H1 (cell line): Measurements from ENCODE around the gene MAP6D1.

Experiments used
- CTCF ChIP-seq, 3 experiments: IDR thresholded peaks; 1 replicate in 2 of 3; 2 replicates in 1 of 3; pipeline versions ENCODE4 v1.5.1 to v1.6.1; 2011; ENCODE audit warnings: low read length in 3 of 3, mild to moderate bottlenecking in 3 of 3, inconsistent platforms in 2 of 3, low read depth in 1 of 3, moderate library complexity in 1 of 3; ENCODE audit not compliant: insufficient read depth in 1 of 3; ENCODE audit errors: control extremely low read depth in 1 of 3
- EP300 ChIP-seq, 2 experiments: IDR thresholded peaks; 1 replicate in 1 of 2; 2 replicates in 1 of 2; pipeline ENCODE4 v1.6.1; 2011 to 2012; ENCODE audit warnings: low read depth in 2 of 2, low read length in 2 of 2, mild to moderate bottlenecking in 2 of 2, borderline replicate concordance in 1 of 2, inconsistent platforms in 1 of 2, moderate library complexity in 1 of 2

- TF ChIP-seq CTCF (IDR thresholded peaks at IDR 0.05; ENCODE audit: control extremely low read depth in 1 of 3, insufficient read depth in 1 of 3, low read depth in 1 of 3, low read length in 3 of 3): no peak
- no peak for TF ChIP-seq EP300 (IDR thresholded peaks at IDR 0.05; ENCODE audit: borderline replicate concordance in 1 of 2, low read depth in 2 of 2, low read length in 2 of 2)
Measured at GRCh38 chr3:183797996-183798395, 27.4 kb downstream of the MAP6D1 start.
